ENCODE data around the gene RNASE12.

Gene RNASE12

DNA sequence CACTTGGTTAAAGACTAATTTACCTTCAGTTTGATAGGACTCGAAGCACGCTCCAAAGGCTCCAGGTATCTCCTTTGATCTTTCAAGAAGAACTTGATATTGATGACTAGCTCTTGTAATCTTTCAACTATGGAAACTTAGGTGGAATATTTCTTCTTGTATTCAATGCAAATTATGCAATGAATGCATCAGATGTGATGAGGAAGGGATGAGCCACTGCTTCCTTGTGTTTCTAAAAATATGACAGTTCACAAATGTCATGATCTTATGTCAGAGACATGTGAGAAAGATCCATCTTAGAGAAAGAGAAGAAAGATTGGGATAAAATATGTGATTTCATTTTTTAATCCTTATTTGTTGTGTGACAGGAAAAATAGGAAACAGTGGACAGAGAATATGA, 40.2 kb downstream of the RNASE12 start:
- no peak overlapping the region for H3K4me3 ChIP-seq
- no peak overlapping the region for H3K9ac ChIP-seq (ENCODE audit: insufficient read length)
- H3K36me3 ChIP-seq (ENCODE audit: insufficient read depth, low read length), result no peaks in the 10 kb centered on the region
- no peak overlapping the region for H3K27ac ChIP-seq
- DNase-seq (ENCODE audit: low read depth, low spot score), result no peak
- TF ChIP-seq FOXP2 (optimal IDR thresholded peaks at IDR 0.05; ENCODE audit: control extremely low read depth, extremely low read length, insufficient read depth) (no peak), POLR2AphosphoS5 (IDR thresholded peaks at IDR 0.05; ENCODE audit: borderline replicate concordance, low read depth, low read length) (no peak), EZH2 (IDR thresholded peaks at IDR 0.05) (no peak)
- no peaks in the 10 kb centered on the region for H3K9me3 ChIP-seq (ENCODE audit: low read depth, low read length)

DNA sequence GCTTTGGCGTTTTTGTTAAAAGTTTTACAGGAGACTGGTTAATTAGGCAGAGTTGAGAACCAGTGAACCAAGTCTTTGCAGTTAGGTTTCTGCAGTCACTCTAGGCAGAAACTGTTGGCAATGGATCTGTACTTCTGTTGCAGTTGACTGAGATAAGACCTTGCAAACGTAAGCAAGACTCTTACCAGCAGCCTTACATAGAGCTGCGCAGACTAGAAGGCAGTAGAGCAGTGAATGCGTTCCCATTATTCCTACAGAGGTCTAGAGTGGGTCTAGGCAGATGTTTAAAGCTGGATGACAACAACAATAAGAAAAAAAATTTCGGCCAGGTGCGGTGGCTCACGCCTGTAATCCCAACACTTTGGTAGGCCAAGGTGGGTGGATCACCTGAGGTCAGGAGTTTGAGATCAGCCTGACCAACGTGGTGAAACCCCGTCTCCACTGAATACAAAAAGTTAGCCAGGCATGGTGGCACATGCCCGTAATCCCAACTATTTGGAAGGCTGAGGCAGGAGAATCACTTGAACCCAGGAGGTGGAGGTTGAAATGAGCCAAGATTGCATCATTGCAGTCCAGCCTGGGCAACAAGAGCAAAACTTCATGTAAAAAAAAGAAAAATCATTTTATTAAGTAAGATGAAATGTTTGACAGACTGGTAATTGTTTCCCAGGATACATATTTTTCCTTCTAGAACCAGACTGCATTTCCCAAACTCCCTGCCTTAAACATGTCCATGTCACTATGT, 42.6 kb downstream of the RNASE12 start:
- no peaks in the 10 kb centered on the region for H3K9me3 ChIP-seq (ENCODE audit: low read depth, low read length)
- H3K36me3 ChIP-seq (ENCODE audit: insufficient read depth, low read length), result no peaks in the 10 kb centered on the region
- TF ChIP-seq FOXP2 (optimal IDR thresholded peaks at IDR 0.05; ENCODE audit: control extremely low read depth, extremely low read length, insufficient read depth) (no peak), EZH2 (IDR thresholded peaks at IDR 0.05) (no peak), POLR2AphosphoS5 (IDR thresholded peaks at IDR 0.05; ENCODE audit: borderline replicate concordance, low read depth, low read length) (no peak)
- no peak overlapping the region for H3K9ac ChIP-seq (ENCODE audit: insufficient read length)
- H3K4me3 ChIP-seq, result no peak overlapping the region
- no peak for DNase-seq (ENCODE audit: low read depth, low spot score)
- H3K27ac ChIP-seq, result no peak overlapping the region

DNA sequence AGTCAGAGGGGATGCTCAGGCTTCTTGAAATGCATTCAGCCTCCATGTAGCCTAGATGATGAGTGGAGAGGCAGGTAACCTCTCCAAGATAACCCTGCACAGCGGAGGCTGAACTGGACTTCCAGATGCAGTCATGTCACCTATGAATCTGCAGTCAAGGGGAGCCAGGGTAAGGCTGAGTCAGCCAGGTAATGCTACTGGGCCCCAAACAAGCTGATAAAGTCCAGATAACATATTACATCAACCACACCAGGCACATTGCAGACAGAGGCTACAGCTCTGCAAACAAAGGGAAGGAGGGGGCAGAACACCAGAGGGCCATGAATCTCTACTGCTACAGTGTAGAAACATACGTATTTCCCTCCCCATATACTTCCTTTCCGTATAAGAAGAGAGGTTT, 44.3 kb downstream of the RNASE12 start:
- Histone ChIP-seq H3K4me3 (no peak overlapping the region), H3K27ac (no peak overlapping the region), H3K36me3 (ENCODE audit: insufficient read depth, low read length) (no peaks in the 10 kb centered on the region), H3K9me3 (ENCODE audit: low read depth, low read length) (no peaks in the 10 kb centered on the region), H3K9ac (ENCODE audit: insufficient read length) (no peak overlapping the region)
- no peak for TF ChIP-seq FOXP2 (optimal IDR thresholded peaks at IDR 0.05; ENCODE audit: control extremely low read depth, extremely low read length, insufficient read depth)
- TF ChIP-seq POLR2AphosphoS5 (IDR thresholded peaks at IDR 0.05; ENCODE audit: borderline replicate concordance, low read depth, low read length), result no peak
- DNase-seq (ENCODE audit: low read depth, low spot score), result no peak
